ENCODE measurements around the gene GYG2.

The GYG2 gene

GRCh38 chrX:2898846-2899512, 70.2 kb downstream of the GYG2 start:
- no peaks in the 10 kb centered on the region for H3K4me1 ChIP-seq (ENCODE audit: control insufficient read depth, low read depth, low read length)
- no peak overlapping the region for H3K23ac ChIP-seq (ENCODE audit: low read length)
- no CpG with 5 or more reads among the region's 13 CpGs for WGBS (ENCODE audit: extremely low coverage, insufficient coverage, low lambda C conversion rate)
- peak overlapping the region; percentile 71 for H3K18ac ChIP-seq (ENCODE audit: low read length)
- H3K79me1 ChIP-seq (ENCODE audit: low read length) = no peaks in the 10 kb centered on the region
- peak overlapping the region; percentile 92 for H2BK15ac ChIP-seq (replicated peaks; ENCODE audit: low read depth)
- H3K4ac ChIP-seq (ENCODE audit: low read depth, low read length) = peak overlapping the region; percentile 12
- no peak overlapping the region for H3K9ac ChIP-seq (ENCODE audit: low read length)
- no peak overlapping the region for H2AK5ac ChIP-seq (ENCODE audit: low read length)
- H3K36me3 ChIP-seq (ENCODE audit: control insufficient read depth, insufficient read depth, low read length) = no peaks in the 10 kb centered on the region
- H3K27me3 ChIP-seq (ENCODE audit: insufficient read depth, low read length, poor library complexity) = no peaks in the 10 kb centered on the region
- H2BK120ac ChIP-seq (ENCODE audit: low read depth, low read length) = peak overlapping the region; percentile 88
- H2BK5ac ChIP-seq (ENCODE audit: low read length) = no peak overlapping the region
- H3K79me2 ChIP-seq (ENCODE audit: control insufficient read depth, insufficient read depth, low read length) = no peaks in the 10 kb centered on the region
- no peak overlapping the region for H4K8ac ChIP-seq (ENCODE audit: low read depth, low read length)
- no peak overlapping the region for H4K5ac ChIP-seq (ENCODE audit: low read length)
- peak overlapping the region; percentile 71 for H3K56ac ChIP-seq (ENCODE audit: low read length)
- H3K4me3 ChIP-seq (ENCODE audit: low read length) = no peak overlapping the region
- H3K4me2 ChIP-seq (ENCODE audit: low read length) = no peak overlapping the region
- peak overlapping the region; percentile 89 for H3K27ac ChIP-seq (ENCODE audit: low read depth, low read length)
- DNase-seq = no peak

GRCh38 chrX:2901367-2902036, 72.8 kb downstream of the GYG2 start:
- Histone ChIP-seq H2BK15ac (replicated peaks; ENCODE audit: low read depth) (no peak overlapping the region), H3K56ac (ENCODE audit: low read length) (no peak overlapping the region), H3K79me1 (ENCODE audit: low read length) (no peaks in the 10 kb centered on the region), H2BK5ac (ENCODE audit: low read length) (no peak overlapping the region), H3K79me2 (ENCODE audit: control insufficient read depth, insufficient read depth, low read length) (no peaks in the 10 kb centered on the region), H3K36me3 (ENCODE audit: control insufficient read depth, insufficient read depth, low read length) (no peaks in the 10 kb centered on the region), H4K8ac (ENCODE audit: low read depth, low read length) (no peak overlapping the region), H3K4ac (ENCODE audit: low read depth, low read length) (no peak overlapping the region), H3K27ac (ENCODE audit: low read depth, low read length) (no peak overlapping the region), H3K9ac (ENCODE audit: low read length) (no peak overlapping the region), H3K4me3 (ENCODE audit: low read length) (no peak overlapping the region), H3K23ac (ENCODE audit: low read length) (no peak overlapping the region), H3K18ac (ENCODE audit: low read length) (no peak overlapping the region), H3K4me1 (ENCODE audit: control insufficient read depth, low read depth, low read length) (no peaks in the 10 kb centered on the region), H2AK5ac (ENCODE audit: low read length) (no peak overlapping the region), H2BK120ac (ENCODE audit: low read depth, low read length) (no peak overlapping the region), H3K4me2 (ENCODE audit: low read length) (no peak overlapping the region), H3K27me3 (ENCODE audit: insufficient read depth, low read length, poor library complexity) (no peaks in the 10 kb centered on the region), H4K5ac (ENCODE audit: low read length) (no peak overlapping the region)
- peak; percentile 55 for DNase-seq
- no CpG with 5 or more reads among the region's 9 CpGs for WGBS (ENCODE audit: extremely low coverage, insufficient coverage, low lambda C conversion rate)

GRCh38 chrX:2902841-2903240, 74.1 kb downstream of the GYG2 start:
- Histone ChIP-seq H3K4ac (ENCODE audit: low read depth, low read length) (no peak overlapping the region), H3K4me3 (ENCODE audit: low read length) (no peak overlapping the region), H3K18ac (ENCODE audit: low read length) (no peak overlapping the region)

GRCh38 chrX:2903366-2903765, 74.6 kb downstream of the GYG2 start:
- no peaks in the 10 kb centered on the region for H3K79me2 ChIP-seq (ENCODE audit: control insufficient read depth, insufficient read depth, low read length)
- H3K4me1 ChIP-seq (ENCODE audit: control insufficient read depth, low read depth, low read length) = no peaks in the 10 kb centered on the region
- DNase-seq = no peak
- no peak overlapping the region for H3K27ac ChIP-seq (ENCODE audit: low read depth, low read length)
- no peak overlapping the region for H2AK5ac ChIP-seq (ENCODE audit: low read length)
- no peak overlapping the region for H3K4ac ChIP-seq (ENCODE audit: low read depth, low read length)
- no peak overlapping the region for H2BK15ac ChIP-seq (replicated peaks; ENCODE audit: low read depth)
- no peak overlapping the region for H3K18ac ChIP-seq (ENCODE audit: low read length)
- H3K9ac ChIP-seq (ENCODE audit: low read length) = no peak overlapping the region
- no peaks in the 10 kb centered on the region for H3K27me3 ChIP-seq (ENCODE audit: insufficient read depth, low read length, poor library complexity)
- WGBS (ENCODE audit: extremely low coverage, insufficient coverage, low lambda C conversion rate) = no CpG with 5 or more reads among the region's 2 CpGs
- no peaks in the 10 kb centered on the region for H3K79me1 ChIP-seq (ENCODE audit: low read length)
- no peak overlapping the region for H3K23ac ChIP-seq (ENCODE audit: low read length)
- no peak overlapping the region for H3K56ac ChIP-seq (ENCODE audit: low read length)
- H2BK5ac ChIP-seq (ENCODE audit: low read length) = no peak overlapping the region
- H4K5ac ChIP-seq (ENCODE audit: low read length) = no peak overlapping the region
- H3K4me3 ChIP-seq (ENCODE audit: low read length) = no peak overlapping the region
- H4K8ac ChIP-seq (ENCODE audit: low read depth, low read length) = no peak overlapping the region
- no peak overlapping the region for H3K4me2 ChIP-seq (ENCODE audit: low read length)
- H3K36me3 ChIP-seq (ENCODE audit: control insufficient read depth, insufficient read depth, low read length) = no peaks in the 10 kb centered on the region
- H2BK120ac ChIP-seq (ENCODE audit: low read depth, low read length) = no peak overlapping the region

More at GRCh38 chrX:2902841-2903240, 74.1 kb downstream of the GYG2 start:
- Histone ChIP-seq H3K27ac (ENCODE audit: low read depth, low read length) (no peak overlapping the region), H2BK120ac (ENCODE audit: low read depth, low read length) (no peak overlapping the region), H2AK5ac (ENCODE audit: low read length) (no peak overlapping the region), H3K4me1 (ENCODE audit: control insufficient read depth, low read depth, low read length) (no peaks in the 10 kb centered on the region), H4K5ac (ENCODE audit: low read length) (no peak overlapping the region), H3K27me3 (ENCODE audit: insufficient read depth, low read length, poor library complexity) (no peaks in the 10 kb centered on the region), H3K79me1 (ENCODE audit: low read length) (no peaks in the 10 kb centered on the region), H2BK5ac (ENCODE audit: low read length) (no peak overlapping the region), H3K56ac (ENCODE audit: low read length) (no peak overlapping the region), H4K8ac (ENCODE audit: low read depth, low read length) (no peak overlapping the region), H3K79me2 (ENCODE audit: control insufficient read depth, insufficient read depth, low read length) (no peaks in the 10 kb centered on the region), H3K9ac (ENCODE audit: low read length) (no peak overlapping the region), H2BK15ac (replicated peaks; ENCODE audit: low read depth) (no peak overlapping the region), H3K4me2 (ENCODE audit: low read length) (no peak overlapping the region), H3K23ac (ENCODE audit: low read length) (no peak overlapping the region), H3K36me3 (ENCODE audit: control insufficient read depth, insufficient read depth, low read length) (no peaks in the 10 kb centered on the region)
- WGBS (ENCODE audit: extremely low coverage, insufficient coverage, low lambda C conversion rate) = no CpG with 5 or more reads among the region's 1 CpG
- no peak for DNase-seq

GRCh38 chrX:2907295-2907694, 78.6 kb downstream of the GYG2 start:
- no peak overlapping the region for H2BK5ac ChIP-seq (ENCODE audit: low read length)
- no peaks in the 10 kb centered on the region for H3K79me1 ChIP-seq (ENCODE audit: low read length)
- H3K4me1 ChIP-seq (ENCODE audit: control insufficient read depth, low read depth, low read length) = no peaks in the 10 kb centered on the region
- WGBS (ENCODE audit: extremely low coverage, insufficient coverage, low lambda C conversion rate) = no CpG with 5 or more reads among the region's 27 CpGs
- H2BK15ac ChIP-seq (replicated peaks; ENCODE audit: low read depth) = no peak overlapping the region
- H3K27me3 ChIP-seq (ENCODE audit: insufficient read depth, low read length, poor library complexity) = no peaks in the 10 kb centered on the region
- no peak overlapping the region for H4K5ac ChIP-seq (ENCODE audit: low read length)
- H3K27ac ChIP-seq (ENCODE audit: low read depth, low read length) = no peak overlapping the region
- H3K18ac ChIP-seq (ENCODE audit: low read length) = no peak overlapping the region
- no peak overlapping the region for H3K56ac ChIP-seq (ENCODE audit: low read length)
- H3K9ac ChIP-seq (ENCODE audit: low read length) = no peak overlapping the region
- DNase-seq = no peak
- no peak overlapping the region for H4K8ac ChIP-seq (ENCODE audit: low read depth, low read length)
- no peak overlapping the region for H2BK120ac ChIP-seq (ENCODE audit: low read depth, low read length)
- H3K23ac ChIP-seq (ENCODE audit: low read length) = no peak overlapping the region
- no peak overlapping the region for H3K4me3 ChIP-seq (ENCODE audit: low read length)
- no peak overlapping the region for H3K4ac ChIP-seq (ENCODE audit: low read depth, low read length)
- H3K36me3 ChIP-seq (ENCODE audit: control insufficient read depth, insufficient read depth, low read length) = no peaks in the 10 kb centered on the region
- no peaks in the 10 kb centered on the region for H3K79me2 ChIP-seq (ENCODE audit: control insufficient read depth, insufficient read depth, low read length)
- no peak overlapping the region for H3K4me2 ChIP-seq (ENCODE audit: low read length)
- no peak overlapping the region for H2AK5ac ChIP-seq (ENCODE audit: low read length)

Data from mesendoderm (in vitro differentiated cells).